Measurements from ENCODE around the gene LCNL1.

The LCNL1 gene

GRCh38 chr9:136961279-136962065 lies 21.3 kb upstream of the LCNL1 start:
- H3K9me3 ChIP-seq (ENCODE audit: low read depth, low read length): no peaks in the 10 kb centered on the region
- H3K9ac ChIP-seq (ENCODE audit: insufficient read length): no peak overlapping the region
- no peak for DNase-seq (ENCODE audit: low read depth, low spot score)
- TF ChIP-seq EZH2 (IDR thresholded peaks at IDR 0.05) (no peak), POLR2AphosphoS5 (IDR thresholded peaks at IDR 0.05; ENCODE audit: borderline replicate concordance, low read depth, low read length) (no peak), FOXP2 (optimal IDR thresholded peaks at IDR 0.05; ENCODE audit: control extremely low read depth, extremely low read length, insufficient read depth) (no peak)
- no peak overlapping the region for H3K27ac ChIP-seq
- no peaks in the 10 kb centered on the region for H3K36me3 ChIP-seq (ENCODE audit: insufficient read depth, low read length)
- H3K4me3 ChIP-seq: no peak overlapping the region

GRCh38 chr9:136962163-136962562 lies 20.6 kb upstream of the LCNL1 start:
- Histone ChIP-seq H3K36me3 (ENCODE audit: insufficient read depth, low read length) (no peaks in the 10 kb centered on the region), H3K9me3 (ENCODE audit: low read depth, low read length) (no peaks in the 10 kb centered on the region), H3K4me3 (no peak overlapping the region), H3K9ac (ENCODE audit: insufficient read length) (no peak overlapping the region), H3K27ac (no peak overlapping the region)
- TF ChIP-seq EZH2 (IDR thresholded peaks at IDR 0.05): no peak
- no peak for TF ChIP-seq POLR2AphosphoS5 (IDR thresholded peaks at IDR 0.05; ENCODE audit: borderline replicate concordance, low read depth, low read length)
- TF ChIP-seq FOXP2 (optimal IDR thresholded peaks at IDR 0.05; ENCODE audit: control extremely low read depth, extremely low read length, insufficient read depth): no peak
- no peak for DNase-seq (ENCODE audit: low read depth, low spot score)

- TF ChIP-seq FOXP2 (optimal IDR thresholded peaks at IDR 0.05; ENCODE audit: control extremely low read depth, extremely low read length, insufficient read depth) (no peak), EZH2 (IDR thresholded peaks at IDR 0.05) (no peak), POLR2AphosphoS5 (IDR thresholded peaks at IDR 0.05; ENCODE audit: borderline replicate concordance, low read depth, low read length) (no peak)
- Histone ChIP-seq H3K36me3 (ENCODE audit: insufficient read depth, low read length) (no peaks in the 10 kb centered on the region), H3K27ac (no peak overlapping the region), H3K4me3 (no peak overlapping the region), H3K9me3 (ENCODE audit: low read depth, low read length) (no peaks in the 10 kb centered on the region), H3K9ac (ENCODE audit: insufficient read length) (no peak overlapping the region)
- no peak for DNase-seq (ENCODE audit: low read depth, low spot score)
Observed at GRCh38 chr9:136962701-136963248, 20.0 kb upstream of the LCNL1 start.

DNA sequence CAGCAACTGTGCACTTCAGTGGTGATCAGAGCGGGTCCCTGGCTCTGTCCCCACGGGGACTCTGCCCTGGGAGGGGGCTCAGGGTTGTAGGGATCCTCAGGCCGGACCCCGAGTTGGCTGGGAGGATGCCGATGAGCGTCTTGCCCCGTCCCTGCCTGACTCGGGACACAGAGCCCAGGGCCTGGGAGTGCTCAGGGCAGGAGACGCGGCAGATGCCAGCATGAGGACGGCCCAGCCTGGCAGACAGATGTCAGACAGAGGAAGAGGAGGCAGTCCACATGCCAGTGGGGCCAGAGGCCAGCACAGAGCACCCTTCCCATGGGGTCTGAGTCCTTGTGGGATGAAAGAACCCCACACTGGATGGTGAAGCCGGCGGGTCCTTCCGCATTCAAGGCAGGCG lies 19.5 kb upstream of the LCNL1 start:
- H3K9ac ChIP-seq (ENCODE audit: insufficient read length): no peak overlapping the region
- no peaks in the 10 kb centered on the region for H3K9me3 ChIP-seq (ENCODE audit: low read depth, low read length)
- no peak overlapping the region for H3K4me3 ChIP-seq
- no peak overlapping the region for H3K27ac ChIP-seq
- TF ChIP-seq POLR2AphosphoS5 (IDR thresholded peaks at IDR 0.05; ENCODE audit: borderline replicate concordance, low read depth, low read length) (no peak), FOXP2 (optimal IDR thresholded peaks at IDR 0.05; ENCODE audit: control extremely low read depth, extremely low read length, insufficient read depth) (no peak), EZH2 (IDR thresholded peaks at IDR 0.05) (no peak)
- DNase-seq (ENCODE audit: low read depth, low spot score): no peak
- H3K36me3 ChIP-seq (ENCODE audit: insufficient read depth, low read length): no peaks in the 10 kb centered on the region

- H3K4me3 ChIP-seq: no peak overlapping the region
- no peak overlapping the region for H3K9ac ChIP-seq (ENCODE audit: insufficient read length)
- no peaks in the 10 kb centered on the region for H3K36me3 ChIP-seq (ENCODE audit: insufficient read depth, low read length)
- no peaks in the 10 kb centered on the region for H3K9me3 ChIP-seq (ENCODE audit: low read depth, low read length)
- no peak for DNase-seq (ENCODE audit: low read depth, low spot score)
- TF ChIP-seq POLR2AphosphoS5 (IDR thresholded peaks at IDR 0.05; ENCODE audit: borderline replicate concordance, low read depth, low read length) (no peak), EZH2 (IDR thresholded peaks at IDR 0.05) (no peak), FOXP2 (optimal IDR thresholded peaks at IDR 0.05; ENCODE audit: control extremely low read depth, extremely low read length, insufficient read depth) (no peak)
- H3K27ac ChIP-seq: no peak overlapping the region
Observed at GRCh38 chr9:136963751-136964150, 19.0 kb upstream of the LCNL1 start.

DNA sequence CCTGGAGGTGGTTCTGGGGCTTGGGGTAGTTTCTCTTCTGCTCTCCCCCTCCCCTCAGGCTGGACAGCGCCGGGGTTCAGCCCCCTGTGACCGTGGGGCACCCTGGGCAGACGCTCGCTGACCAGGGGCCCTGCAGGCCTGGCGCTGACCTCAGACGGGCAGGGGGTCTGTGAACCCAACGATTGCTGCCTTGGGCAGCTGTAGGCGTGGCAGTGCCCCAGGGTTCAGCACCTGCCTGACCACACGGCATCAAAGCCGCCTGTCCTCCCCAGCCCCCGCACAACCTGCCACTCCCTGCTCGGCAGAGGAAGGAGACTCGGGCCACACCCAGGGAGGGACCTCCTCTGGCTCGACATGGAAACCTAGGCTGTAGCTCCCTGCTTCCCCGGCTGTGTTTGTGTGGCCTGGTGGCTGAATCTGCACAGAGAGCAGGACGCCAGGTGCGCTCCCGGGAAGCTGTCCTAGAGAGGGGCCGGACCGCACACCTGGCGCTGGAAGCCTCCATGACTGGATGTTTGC lies 18.6 kb upstream of the LCNL1 start:
- no peak overlapping the region for H3K4me3 ChIP-seq
- DNase-seq (ENCODE audit: low read depth, low spot score): no peak
- no peak overlapping the region for H3K9ac ChIP-seq (ENCODE audit: insufficient read length)
- no peaks in the 10 kb centered on the region for H3K36me3 ChIP-seq (ENCODE audit: insufficient read depth, low read length)
- TF ChIP-seq POLR2AphosphoS5 (IDR thresholded peaks at IDR 0.05; ENCODE audit: borderline replicate concordance, low read depth, low read length): no peak
- TF ChIP-seq FOXP2 (optimal IDR thresholded peaks at IDR 0.05; ENCODE audit: control extremely low read depth, extremely low read length, insufficient read depth): no peak
- TF ChIP-seq EZH2 (IDR thresholded peaks at IDR 0.05): no peak
- no peak overlapping the region for H3K27ac ChIP-seq
- no peaks in the 10 kb centered on the region for H3K9me3 ChIP-seq (ENCODE audit: low read depth, low read length)

GRCh38 chr9:136964833-136965422 lies 17.9 kb upstream of the LCNL1 start:
- H3K36me3 ChIP-seq (ENCODE audit: insufficient read depth, low read length): no peaks in the 10 kb centered on the region
- no peaks in the 10 kb centered on the region for H3K9me3 ChIP-seq (ENCODE audit: low read depth, low read length)
- H3K9ac ChIP-seq (ENCODE audit: insufficient read length): no peak overlapping the region
- no peak overlapping the region for H3K4me3 ChIP-seq
- TF ChIP-seq FOXP2 (optimal IDR thresholded peaks at IDR 0.05; ENCODE audit: control extremely low read depth, extremely low read length, insufficient read depth) (no peak), EZH2 (IDR thresholded peaks at IDR 0.05) (no peak), POLR2AphosphoS5 (IDR thresholded peaks at IDR 0.05; ENCODE audit: borderline replicate concordance, low read depth, low read length) (no peak)
- no peak for DNase-seq (ENCODE audit: low read depth, low spot score)
- H3K27ac ChIP-seq: no peak overlapping the region

GRCh38 chr9:136965771-136966484 lies 16.9 kb upstream of the LCNL1 start:
- Histone ChIP-seq H3K9me3 (ENCODE audit: low read depth, low read length) (no peaks in the 10 kb centered on the region), H3K36me3 (ENCODE audit: insufficient read depth, low read length) (no peaks in the 10 kb centered on the region), H3K4me3 (no peak overlapping the region), H3K9ac (ENCODE audit: insufficient read length) (no peak overlapping the region), H3K27ac (no peak overlapping the region)
- no peak for DNase-seq (ENCODE audit: low read depth, low spot score)
- TF ChIP-seq FOXP2 (optimal IDR thresholded peaks at IDR 0.05; ENCODE audit: control extremely low read depth, extremely low read length, insufficient read depth) (no peak), POLR2AphosphoS5 (IDR thresholded peaks at IDR 0.05; ENCODE audit: borderline replicate concordance, low read depth, low read length) (no peak), EZH2 (IDR thresholded peaks at IDR 0.05) (no peak)
